ENCODE measurements around the gene GNG2. TPM values are rescaled to one million over a fixed set of nuclear protein-coding genes. Genes with fewer than 3 reads are reported as not detected.

The GNG2 gene
- total RNA-seq, 1 experiment from 2014 or later, result 7.0 TPM

DNA sequence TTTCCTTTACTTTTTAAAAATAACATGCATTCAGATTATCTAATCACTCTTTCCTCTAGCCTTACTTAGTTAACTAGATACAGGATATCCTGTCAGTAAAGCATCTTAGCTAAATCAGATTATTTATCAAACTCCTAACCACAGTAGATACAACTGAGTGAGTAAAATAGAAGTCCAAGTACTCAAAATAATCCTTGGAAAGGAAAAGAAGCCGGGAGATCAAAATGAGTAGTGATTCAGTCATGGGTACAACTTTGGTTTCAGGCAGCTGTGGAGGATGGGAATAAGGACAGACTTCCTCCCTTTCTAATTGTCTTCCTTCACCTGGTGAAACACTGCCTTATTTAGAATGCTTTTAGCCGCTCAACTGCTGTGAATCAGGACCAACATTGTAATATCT is 29.4 kb downstream of the GNG2 start:
- Histone ChIP-seq H3K79me1 (ENCODE audit: insufficient read depth, low read depth, low read length, poor library complexity, severe bottlenecking) (no peaks in the 10 kb centered on the region), H3K4me1 (ENCODE audit: insufficient read depth, low read length) (no peaks in the 10 kb centered on the region), H2BK120ac (ENCODE audit: low read depth, low read length, poor library complexity, severe bottlenecking) (no peak overlapping the region), H4K20me1 (ENCODE audit: control insufficient read depth, insufficient read depth, insufficient read length) (no peaks in the 10 kb centered on the region), H2BK20ac (ENCODE audit: low read depth, low read length, poor library complexity, severe bottlenecking) (no peak overlapping the region), H2BK15ac (ENCODE audit: low read depth, low read length) (no peak overlapping the region), H3K23me2 (ENCODE audit: insufficient read length, low read depth, low read length, poor library complexity, severe bottlenecking) (no peaks in the 10 kb centered on the region), H2BK5ac (ENCODE audit: insufficient read length, low read length) (no peak overlapping the region), H3T11ph (ENCODE audit: low read length) (no peak overlapping the region), H3K18ac (ENCODE audit: insufficient read length, low read depth, low read length) (no peak overlapping the region), H3K79me2 (ENCODE audit: insufficient read depth, low read length) (no peaks in the 10 kb centered on the region), H3K56ac (ENCODE audit: insufficient read length, low read depth, low read length) (no peak overlapping the region), H3K9ac (ENCODE audit: extremely low read depth, insufficient read length, low read length) (no peak overlapping the region), H3K27ac (ENCODE audit: insufficient read length, low read depth, low read length) (no peak overlapping the region), H4K5ac (ENCODE audit: insufficient read length, low read depth, low read length) (no peak overlapping the region), H4K91ac (ENCODE audit: insufficient read length, low read depth, low read length) (no peak overlapping the region), H3K4me2 (ENCODE audit: insufficient read depth, insufficient read length, low read length) (no peak overlapping the region), H2AFZ (ENCODE audit: low read length) (no peak overlapping the region), H3K23ac (ENCODE audit: insufficient read length, low read depth, low read length) (no peak overlapping the region), H3K9me3 (ENCODE audit: control insufficient read depth, low read depth, low read length) (no peaks in the 10 kb centered on the region), H3K27me3 (ENCODE audit: insufficient read depth, low read length) (no peaks in the 10 kb centered on the region), H4K8ac (replicated peaks; ENCODE audit: insufficient read length, low read depth, low read length) (no peak overlapping the region), H3K14ac (ENCODE audit: insufficient read depth, low read length) (no peak overlapping the region), H3K4ac (ENCODE audit: low read depth, low read length) (no peak overlapping the region), H2AK5ac (ENCODE audit: insufficient read length, low read length) (no peak overlapping the region), H2BK12ac (ENCODE audit: insufficient read length, low read depth, low read length) (no peak overlapping the region)
- Mint-ChIP-seq H3K4me1 (peaks cover 0 to 5% of the 10 kb centered on the region in 2 experiments; a peak in 2 of 4 replicates), H3K9me3 (no peaks in the 10 kb centered on the region), H3K4me3 (no peak overlapping the region), H3K36me3 (ENCODE audit: insufficient read depth in 1 of 3, low read depth in 3 of 3) (no peaks in the 10 kb centered on the region), H3K27ac (no peak overlapping the region), H3K27me3 (ENCODE audit: low read depth) (no peaks in the 10 kb centered on the region)
- DNase-seq, result no peak
- no CpG with 5 or more reads among the region's 2 CpGs for WGBS (ENCODE audit: extremely low coverage, insufficient read length, low lambda C conversion rate)
- no peak for TF ChIP-seq CTCF (conservative IDR thresholded peaks at IDR 0.05)
